ENCODE measurements around the gene OR4X2.
"Not testable (repeated sequence)": the region's sequence is repeated elsewhere in the genome, so short reads cannot be mapped to it uniquely, and the experiment has no call there.

Gene OR4X2

GRCh38 chr11:48244804-48245203 lies at the start of gene OR4X2:
OR4X2 (plus strand) TSS chr11:48245104; CDS start chr11:48245104, 0 bp downstream.
- in situ Hi-C loops (cut with MboI; ENCODE audit: low sequenced_read_pairs, unreplicated experiment): no loop called here
- no peak for DNase-seq (ENCODE audit: low spot score)
- TF ChIP-seq, protein P1, sequence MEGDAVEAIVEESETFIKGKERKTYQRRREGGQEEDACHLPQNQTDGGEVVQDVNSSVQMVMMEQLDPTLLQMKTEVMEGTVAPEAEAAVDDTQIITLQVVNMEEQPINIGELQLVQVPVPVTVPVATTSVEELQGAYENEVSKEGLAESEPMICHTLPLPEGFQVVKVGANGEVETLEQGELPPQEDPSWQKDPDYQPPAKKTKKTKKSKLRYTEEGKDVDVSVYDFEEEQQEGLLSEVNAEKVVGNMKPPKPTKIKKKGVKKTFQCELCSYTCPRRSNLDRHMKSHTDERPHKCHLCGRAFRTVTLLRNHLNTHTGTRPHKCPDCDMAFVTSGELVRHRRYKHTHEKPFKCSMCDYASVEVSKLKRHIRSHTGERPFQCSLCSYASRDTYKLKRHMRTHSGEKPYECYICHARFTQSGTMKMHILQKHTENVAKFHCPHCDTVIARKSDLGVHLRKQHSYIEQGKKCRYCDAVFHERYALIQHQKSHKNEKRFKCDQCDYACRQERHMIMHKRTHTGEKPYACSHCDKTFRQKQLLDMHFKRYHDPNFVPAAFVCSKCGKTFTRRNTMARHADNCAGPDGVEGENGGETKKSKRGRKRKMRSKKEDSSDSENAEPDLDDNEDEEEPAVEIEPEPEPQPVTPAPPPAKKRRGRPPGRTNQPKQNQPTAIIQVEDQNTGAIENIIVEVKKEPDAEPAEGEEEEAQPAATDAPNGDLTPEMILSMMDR (IDR thresholded peaks at IDR 0.05; ENCODE audit: borderline replicate concordance, control extremely low read depth, extremely low read depth, insufficient read depth, missing control alignments): no peak

DNA sequence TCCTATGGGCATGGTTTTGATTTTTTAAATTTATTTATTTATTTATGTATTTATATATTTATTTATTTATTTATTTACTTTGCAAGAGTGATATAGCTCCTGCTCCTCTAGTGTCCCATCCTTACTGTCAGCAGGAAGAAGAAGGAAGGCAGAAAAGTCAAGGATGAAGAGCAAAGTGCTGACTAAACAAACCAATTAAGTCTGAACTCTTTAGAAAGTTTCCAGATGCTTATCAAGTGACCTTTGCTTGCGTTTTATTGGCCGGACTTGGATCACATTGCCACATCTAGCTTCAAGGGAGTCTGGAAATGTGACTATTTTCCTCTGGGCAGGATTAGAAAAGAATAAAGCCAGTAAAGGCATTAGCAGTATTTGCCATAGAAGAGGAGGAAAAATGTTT lies 37.0 kb upstream of the OR4X2 start:
- in situ Hi-C loops (cut with MboI; ENCODE audit: low sequenced_read_pairs, unreplicated experiment): no loop called here
- DNase-seq (ENCODE audit: low spot score): no peak
- TF ChIP-seq, protein P1 (IDR thresholded peaks at IDR 0.05; ENCODE audit: borderline replicate concordance, control extremely low read depth, extremely low read depth, insufficient read depth, missing control alignments): no peak

- TF ChIP-seq, protein P1 (IDR thresholded peaks at IDR 0.05; ENCODE audit: borderline replicate concordance, control extremely low read depth, extremely low read depth, insufficient read depth, missing control alignments): no peak
- in situ Hi-C loops (cut with MboI; ENCODE audit: low sequenced_read_pairs, unreplicated experiment): no loop called here
- DNase-seq (ENCODE audit: low spot score): no peak
These were observed 34.9 kb upstream of the OR4X2 start for GRCh38 chr11:48210052-48210451.

DNA sequence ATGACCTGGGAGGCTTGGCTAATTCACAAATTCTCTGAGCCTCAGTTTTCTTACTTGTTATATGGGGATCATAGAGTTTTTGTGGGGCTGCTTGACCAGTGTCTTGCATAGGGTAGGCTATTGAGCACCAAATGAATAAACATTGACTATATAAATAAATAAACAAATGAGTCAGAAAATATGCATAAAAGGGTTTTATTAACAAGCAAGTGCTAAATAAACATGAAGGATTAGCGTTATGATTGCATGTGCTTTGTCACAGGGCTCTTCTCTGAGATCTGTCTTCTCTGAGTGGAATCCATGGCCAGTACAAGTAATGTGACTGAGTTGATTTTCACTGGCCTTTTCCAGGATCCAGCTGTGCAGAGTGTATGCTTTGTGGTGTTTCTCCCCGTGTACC lies 28.4 kb upstream of the OR4X2 start, which contains the start of gene OR4B1:
OR4B1 (plus strand) TSS at position 301 of the 400 bp plus-strand sequence; CDS start at position 301, 0 bp downstream.
- DNase-seq (ENCODE audit: low spot score): no peak
- TF ChIP-seq, protein P1 (IDR thresholded peaks at IDR 0.05; ENCODE audit: borderline replicate concordance, control extremely low read depth, extremely low read depth, insufficient read depth, missing control alignments): no peak
- in situ Hi-C loops (cut with MboI; ENCODE audit: low sequenced_read_pairs, unreplicated experiment): no loop called here

- no peak for DNase-seq (ENCODE audit: low spot score)
- in situ Hi-C loops (cut with MboI; ENCODE audit: low sequenced_read_pairs, unreplicated experiment): no loop called here
- TF ChIP-seq, protein P1 (IDR thresholded peaks at IDR 0.05; ENCODE audit: borderline replicate concordance, control extremely low read depth, extremely low read depth, insufficient read depth, missing control alignments): no peak
These were observed 16.1 kb upstream of the OR4X2 start for GRCh38 chr11:48228761-48229160.

DNA sequence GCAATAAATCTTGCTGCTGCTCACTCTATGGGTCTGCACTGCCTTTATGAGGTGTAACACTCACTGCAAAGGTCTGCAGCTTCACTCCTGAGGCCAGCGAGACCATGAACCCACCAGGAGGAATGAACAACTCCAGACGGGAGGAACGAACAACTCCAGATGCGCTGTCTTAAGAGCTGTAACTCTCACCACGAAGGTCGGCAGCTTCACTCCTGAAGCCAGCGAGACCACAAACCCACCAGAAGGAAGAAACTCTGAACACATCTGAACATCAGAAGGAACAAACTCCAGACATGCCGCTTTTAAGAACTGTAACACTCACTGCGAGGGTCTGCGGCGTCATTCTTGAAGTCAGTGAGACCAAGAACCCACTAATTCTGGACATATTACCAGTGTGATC lies 14.8 kb upstream of the OR4X2 start:
- in situ Hi-C loops (cut with MboI; ENCODE audit: low sequenced_read_pairs, unreplicated experiment); DNase-seq (ENCODE audit: low spot score): not testable (repeated sequence)

GRCh38 chr11:48237727-48238126 lies 7.2 kb upstream of the OR4X2 start:
- TF ChIP-seq, protein P1 (IDR thresholded peaks at IDR 0.05; ENCODE audit: borderline replicate concordance, control extremely low read depth, extremely low read depth, insufficient read depth, missing control alignments): no peak
- in situ Hi-C loops (cut with MboI; ENCODE audit: low sequenced_read_pairs, unreplicated experiment): no loop called here

More at GRCh38 chr11:48237727-48238126, 7.2 kb upstream of the OR4X2 start:
- DNase-seq (ENCODE audit: low spot score): no peak

Data from GM13976 (cell line).